SK-N-MC (cell line): ENCODE data around the gene LRRC9.

ENCODE experiments used
- EZH2 ChIP-seq: fragments of 200-600 bp; sonication (generic); IDR thresholded peaks from one replicate; pipeline ENCODE4 v1.6.1; 2017; ENCODE audit warnings: antibody characterized with exemption
- FOXP2 ChIP-seq: optimal IDR thresholded peaks from 2 replicates; pipeline ENCODE3; 2011; ENCODE audit warnings: mild to moderate bottlenecking, moderate library complexity; ENCODE audit not compliant: insufficient read depth; ENCODE audit errors: extremely low read length, control extremely low read depth

DNA sequence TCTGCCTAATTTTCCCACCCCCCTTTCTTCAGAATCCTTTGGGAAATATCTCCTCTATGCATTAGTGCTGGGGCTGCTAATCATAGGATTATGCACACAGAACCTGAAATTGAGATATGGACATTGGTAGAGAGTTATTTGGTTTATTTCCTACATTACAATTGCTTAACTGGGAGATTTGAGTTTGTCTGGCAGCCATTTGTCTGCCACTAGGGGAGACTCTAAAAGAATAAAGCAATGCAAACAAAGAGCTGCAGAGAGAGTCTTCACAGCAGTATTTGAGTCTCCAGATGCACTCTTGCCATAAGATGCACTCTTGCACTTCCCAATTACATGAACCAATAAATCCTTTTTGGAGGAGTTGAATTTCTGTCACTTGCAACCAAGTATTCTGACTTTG, 159.8 kb downstream of the LRRC9 start:
- TF ChIP-seq EZH2 (no peak), FOXP2 (no peak)
